Fibroblast of gingiva (primary cell): Measurements from ENCODE around the gene LMBRD1.
A peak's percentile ranks its signal among the peaks of the same experiment; 100 is the strongest.
"Not testable (repeated sequence)": the region's sequence is repeated elsewhere in the genome, so short reads cannot be mapped to it uniquely, and the experiment has no call there.

ENCODE experiments used
- DNase-seq: peaks from one replicate; pipeline ENCODE4 v3.0.0-alpha.2; 2011; ENCODE audit warnings: low read depth

The LMBRD1 gene

GRCh38 chr6:69796642-69797390 is at the start of gene LMBRD1:
Gene LMBRD1, minus strand, starts transcription at chr6:69797010. Its CDS starts 129 bp downstream, at chr6:69796881.
- DNase-seq: peak; percentile 97

- DNase-seq: no peak
Measured at GRCh38 chr6:69846312-69846711, 49.5 kb upstream of the LMBRD1 start.

- DNase-seq: no peak
Measured at GRCh38 chr6:69843189-69843588, 46.4 kb upstream of the LMBRD1 start.

- no peak for DNase-seq
Measured at GRCh38 chr6:69841862-69842261, 45.1 kb upstream of the LMBRD1 start.

GRCh38 chr6:69835414-69836179 is 38.8 kb upstream of the LMBRD1 start:
- peak; percentile 70 for DNase-seq

- no peak for DNase-seq
Measured at GRCh38 chr6:69832558-69832957, 35.7 kb upstream of the LMBRD1 start.

DNA sequence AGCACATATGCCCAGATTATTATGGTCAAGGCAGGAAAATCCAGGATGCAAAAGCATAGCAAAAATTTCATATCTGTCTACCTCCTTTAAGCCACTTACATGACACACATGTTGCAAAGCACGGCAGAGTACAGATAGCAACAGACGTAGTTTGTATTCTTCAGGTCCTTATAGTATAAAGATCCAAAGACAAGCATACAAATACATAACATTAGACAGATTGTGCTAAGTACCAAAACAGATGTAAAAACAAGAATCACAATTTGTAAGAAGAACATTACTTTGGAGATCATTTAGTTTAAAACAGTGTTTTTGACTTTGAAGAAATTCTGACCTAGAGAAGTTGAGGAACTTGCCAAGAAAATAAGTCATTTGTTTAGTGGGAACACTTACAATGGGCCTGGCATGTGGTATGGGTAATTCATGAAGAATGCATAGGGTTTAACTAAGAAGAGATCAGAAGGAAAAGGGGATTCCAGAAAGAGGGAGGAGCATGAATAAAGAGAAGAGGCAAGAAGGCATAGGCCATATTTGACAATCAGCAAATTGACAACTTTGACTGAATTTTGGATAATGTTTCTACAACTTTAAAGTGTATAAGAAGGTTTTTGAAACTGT is 30.6 kb upstream of the LMBRD1 start:
- DNase-seq: peak; percentile 65

- DNase-seq: peak; percentile 55
Measured at GRCh38 chr6:69825904-69826303, 29.1 kb upstream of the LMBRD1 start.

- DNase-seq: not testable (repeated sequence)
Measured at GRCh38 chr6:69824355-69824754, 27.5 kb upstream of the LMBRD1 start.

- DNase-seq: no peak
Measured at GRCh38 chr6:69820438-69820837, 23.6 kb upstream of the LMBRD1 start.

- no peak for DNase-seq
Measured at GRCh38 chr6:69820018-69820417, 23.2 kb upstream of the LMBRD1 start.

- no peak for DNase-seq
Measured at GRCh38 chr6:69819138-69819537, 22.3 kb upstream of the LMBRD1 start.

DNA sequence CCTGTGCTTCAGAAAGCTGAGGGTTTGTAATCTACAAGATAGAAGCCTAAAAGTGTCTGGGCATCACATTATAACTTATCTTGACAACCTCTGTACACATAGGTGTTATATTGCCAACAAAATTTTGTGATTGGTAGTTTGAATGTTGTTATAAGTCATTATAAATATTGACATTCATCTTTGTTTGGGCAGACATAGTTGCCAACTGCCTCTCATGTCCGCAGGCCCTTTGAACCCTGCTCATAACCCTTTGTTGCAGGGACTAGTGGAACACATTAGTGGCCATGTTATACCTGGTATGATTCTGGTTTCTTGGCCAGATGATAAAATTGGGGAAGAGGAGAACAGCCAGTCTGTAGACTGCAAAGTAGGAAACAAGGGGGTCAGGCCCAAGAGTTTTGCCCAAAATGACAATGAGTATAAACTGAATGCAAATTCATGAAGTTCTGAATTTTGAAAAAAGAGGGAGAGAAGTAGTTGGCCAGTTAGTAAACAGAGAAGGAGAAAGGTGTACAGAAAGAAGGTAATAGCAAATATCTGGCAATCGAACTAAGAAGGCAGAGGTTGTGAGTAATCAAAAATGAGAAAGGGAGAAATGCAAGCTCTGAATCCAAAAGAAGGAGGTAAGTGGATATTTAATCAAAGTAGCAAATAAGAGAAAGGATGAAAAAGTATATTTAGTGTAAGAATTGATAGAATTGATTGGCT is 21.6 kb upstream of the LMBRD1 start:
- DNase-seq: no peak

GRCh38 chr6:69817358-69817757 is 20.5 kb upstream of the LMBRD1 start:
- no peak for DNase-seq

DNA sequence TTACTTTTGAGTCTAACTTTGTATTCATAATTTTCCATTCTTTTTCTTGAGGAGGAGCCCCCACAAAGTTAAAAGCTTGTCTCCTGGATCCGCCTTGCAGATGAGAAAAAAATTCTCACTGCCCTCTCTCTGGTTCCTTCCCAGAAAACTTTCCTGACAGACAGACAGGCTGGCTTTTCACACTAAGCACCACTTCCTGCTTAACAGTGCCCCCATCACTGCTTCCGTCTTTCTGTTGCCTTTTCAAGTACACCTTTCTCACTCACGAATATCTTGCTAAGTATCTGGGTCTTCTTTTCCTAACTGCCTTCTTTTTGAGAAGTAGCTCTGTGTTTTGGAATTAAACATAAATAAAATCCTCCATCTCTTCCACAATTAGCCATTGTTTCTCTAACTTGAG is 19.8 kb upstream of the LMBRD1 start:
- no peak for DNase-seq

DNA sequence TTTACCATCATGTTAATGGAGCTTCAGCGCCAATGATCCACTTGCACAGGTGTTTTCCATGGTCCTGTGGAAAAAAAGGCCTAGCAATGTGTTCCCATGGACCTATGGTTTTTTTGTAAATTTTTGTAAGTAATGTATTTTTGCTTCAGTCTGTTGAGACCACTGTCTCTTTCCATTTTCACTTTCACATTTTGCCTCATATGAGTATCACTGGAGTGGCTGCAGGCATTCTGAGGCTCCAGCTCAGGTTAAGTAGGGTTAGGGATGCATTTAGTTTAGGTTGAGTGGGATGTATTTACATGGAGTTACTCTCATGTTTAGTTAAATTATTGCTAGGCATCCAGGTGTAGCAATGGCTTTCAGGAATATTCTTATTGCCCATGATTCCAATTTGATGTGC is 19.2 kb upstream of the LMBRD1 start:
- DNase-seq: no peak

DNA sequence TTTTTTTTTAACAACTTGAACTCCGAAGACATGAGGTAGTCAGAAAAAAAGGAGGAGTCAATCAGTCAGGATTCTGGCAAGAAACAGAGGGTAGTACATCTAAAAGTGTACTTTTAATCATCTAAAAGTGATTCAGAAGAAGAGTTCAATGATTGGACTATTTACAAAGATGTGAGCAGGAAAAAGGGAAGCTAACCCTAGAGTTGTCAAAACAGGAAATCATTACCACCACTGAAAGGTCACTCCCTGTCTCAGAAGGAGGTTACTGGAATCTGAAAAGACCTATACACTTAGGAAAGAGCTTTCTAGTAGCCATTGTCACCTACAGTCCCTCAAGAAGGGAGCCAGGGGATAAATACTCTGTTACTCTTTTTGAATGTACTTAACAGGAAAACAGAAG is 16.7 kb upstream of the LMBRD1 start:
- no peak for DNase-seq

GRCh38 chr6:69812746-69813427 is 16.1 kb upstream of the LMBRD1 start:
- no peak for DNase-seq

GRCh38 chr6:69802995-69803394 is 6.2 kb upstream of the LMBRD1 start:
- DNase-seq: no peak

DNA sequence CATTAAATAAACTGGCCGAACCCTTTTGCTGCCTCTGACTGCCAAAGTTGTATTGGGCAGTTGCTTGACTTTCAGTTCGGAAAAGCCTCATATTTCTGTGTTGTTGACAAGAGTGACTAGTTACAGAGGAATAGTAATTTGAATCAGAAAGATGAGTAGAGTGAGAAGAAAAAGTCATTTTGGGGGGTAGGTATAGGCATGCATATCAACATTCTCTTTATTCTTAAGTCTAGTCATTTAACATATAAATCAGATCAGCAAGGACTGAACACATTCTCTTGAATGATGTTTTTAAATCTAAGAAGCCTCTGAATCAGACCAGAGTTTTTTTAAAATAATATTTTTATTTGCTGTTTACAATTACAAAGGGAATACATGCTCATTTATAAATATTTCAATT is 4.9 kb upstream of the LMBRD1 start:
- DNase-seq: no peak

DNA sequence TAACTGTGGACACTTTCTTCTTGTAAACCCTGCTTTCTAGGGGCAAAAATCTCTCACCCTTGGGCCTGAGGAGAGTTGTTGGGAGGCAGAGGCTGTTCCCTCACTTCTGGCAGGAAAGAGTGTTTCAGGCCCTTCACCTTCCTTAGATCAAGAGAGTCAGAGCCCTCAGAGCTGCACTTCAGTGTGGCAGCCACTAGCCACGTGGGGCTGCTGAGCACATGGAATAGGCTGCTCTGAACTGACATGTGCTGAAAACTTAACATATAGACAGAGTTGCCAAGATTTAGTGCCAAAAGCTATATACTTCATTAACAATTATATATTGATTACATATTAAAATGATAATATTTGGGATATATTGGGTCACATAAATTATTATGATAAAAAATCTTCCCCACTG is 4.4 kb upstream of the LMBRD1 start:
- no peak for DNase-seq

- not testable (repeated sequence) for DNase-seq
Measured at GRCh38 chr6:69798796-69799195, 2.0 kb upstream of the LMBRD1 start.
